Activated T-cell treated with anti-CD3 and anti-CD28 coated beads, Interleukin-2, amount 50 U/mL, for 24 hours (primary cell): ENCODE data around the gene C1orf21.
"Not testable (repeated sequence)": the region's sequence is repeated elsewhere in the genome, so short reads cannot be mapped to it uniquely, and the experiment has no call there.

Experiments used
- DNase-seq: peaks from one replicate; pipeline ENCODE4 v3.0.0-alpha.2; 2020
- H3K27ac Mint-ChIP-seq: 2 replicates; pipeline ENCODE4 v1.8.0; 2020; ENCODE audit warnings: mild to moderate bottlenecking, mixed read lengths
- H3K27me3 Mint-ChIP-seq: 2 replicates; pipeline ENCODE4 v1.8.0; 2020; ENCODE audit warnings: mixed read lengths
- H3K36me3 Mint-ChIP-seq: 2 replicates; pipeline ENCODE4 v1.8.0; 2020; ENCODE audit warnings: low read depth, mixed read lengths
- H3K4me1 Mint-ChIP-seq: 2 replicates; pipeline ENCODE4 v1.8.0; 2020; ENCODE audit warnings: low read depth, mixed read lengths
- H3K4me3 Mint-ChIP-seq: 2 replicates; pipeline ENCODE4 v1.8.0; 2020; ENCODE audit warnings: mild to moderate bottlenecking, moderate library complexity, mixed read lengths
- H3K9me3 Mint-ChIP-seq: 2 replicates; pipeline ENCODE4 v1.8.0; 2020; ENCODE audit warnings: mixed read lengths

C1orf21 gene

GRCh38 chr1:184590163-184590750, 203.4 kb downstream of the C1orf21 start:
- no peaks in the 10 kb centered on the region for H3K9me3 Mint-ChIP-seq
- H3K4me1 Mint-ChIP-seq: no peaks in the 10 kb centered on the region
- no peak overlapping the region for H3K4me3 Mint-ChIP-seq
- no peaks in the 10 kb centered on the region for H3K36me3 Mint-ChIP-seq
- no peak overlapping the region for H3K27ac Mint-ChIP-seq
- no peak for DNase-seq
- peaks cover 16% of the 10 kb centered on the region for H3K27me3 Mint-ChIP-seq

GRCh38 chr1:184593597-184593996, 206.8 kb downstream of the C1orf21 start:
- Mint-ChIP-seq H3K36me3 (no peaks in the 10 kb centered on the region), H3K4me3 (no peak overlapping the region), H3K27me3 (peaks cover 8% of the 10 kb centered on the region), H3K4me1 (no peaks in the 10 kb centered on the region), H3K9me3 (no peaks in the 10 kb centered on the region), H3K27ac (no peak overlapping the region)
- DNase-seq: no peak

GRCh38 chr1:184595596-184595995, 208.8 kb downstream of the C1orf21 start:
- H3K9me3 Mint-ChIP-seq: no peaks in the 10 kb centered on the region
- no peaks in the 10 kb centered on the region for H3K4me1 Mint-ChIP-seq
- H3K27me3 Mint-ChIP-seq: peaks cover 4% of the 10 kb centered on the region
- H3K27ac Mint-ChIP-seq: no peak overlapping the region
- H3K36me3 Mint-ChIP-seq: no peaks in the 10 kb centered on the region
- H3K4me3 Mint-ChIP-seq: no peak overlapping the region
- DNase-seq: no peak

GRCh38 chr1:184596950-184597645, 210.3 kb downstream of the C1orf21 start:
- no peaks in the 10 kb centered on the region for H3K9me3 Mint-ChIP-seq
- H3K27ac Mint-ChIP-seq: no peak overlapping the region
- no peaks in the 10 kb centered on the region for H3K36me3 Mint-ChIP-seq
- H3K4me3 Mint-ChIP-seq: no peak overlapping the region
- no peak for DNase-seq
- no peaks in the 10 kb centered on the region for H3K4me1 Mint-ChIP-seq
- no peaks in the 10 kb centered on the region for H3K27me3 Mint-ChIP-seq

GRCh38 chr1:184597650-184598357, 211.0 kb downstream of the C1orf21 start:
- no peak overlapping the region for H3K4me3 Mint-ChIP-seq
- DNase-seq: no peak
- H3K36me3 Mint-ChIP-seq: no peaks in the 10 kb centered on the region
- H3K27me3 Mint-ChIP-seq: no peaks in the 10 kb centered on the region
- H3K27ac Mint-ChIP-seq: no peak overlapping the region
- no peaks in the 10 kb centered on the region for H3K4me1 Mint-ChIP-seq
- no peaks in the 10 kb centered on the region for H3K9me3 Mint-ChIP-seq

- no peak for DNase-seq
- Mint-ChIP-seq H3K27me3 (no peaks in the 10 kb centered on the region), H3K4me3 (no peak overlapping the region), H3K9me3 (no peaks in the 10 kb centered on the region), H3K36me3 (no peaks in the 10 kb centered on the region), H3K27ac (no peak overlapping the region), H3K4me1 (no peaks in the 10 kb centered on the region)
These were observed 211.8 kb downstream of the C1orf21 start for GRCh38 chr1:184598403-184599193.

- Mint-ChIP-seq H3K4me1 (peaks cover 3% of the 10 kb centered on the region), H3K9me3 (no peaks in the 10 kb centered on the region), H3K36me3 (no peaks in the 10 kb centered on the region), H3K27me3 (no peaks in the 10 kb centered on the region), H3K27ac (no peak overlapping the region), H3K4me3 (no peak overlapping the region)
- no peak for DNase-seq
These were observed 217.5 kb downstream of the C1orf21 start for GRCh38 chr1:184604152-184604900.

- H3K27me3 Mint-ChIP-seq: no peaks in the 10 kb centered on the region
- H3K4me1 Mint-ChIP-seq: peaks cover 3% of the 10 kb centered on the region
- H3K9me3 Mint-ChIP-seq: no peaks in the 10 kb centered on the region
- no peaks in the 10 kb centered on the region for H3K36me3 Mint-ChIP-seq
- no peak overlapping the region for H3K4me3 Mint-ChIP-seq
- DNase-seq: no peak
- no peak overlapping the region for H3K27ac Mint-ChIP-seq
These were observed 219.1 kb downstream of the C1orf21 start for GRCh38 chr1:184605941-184606340.

- DNase-seq: no peak
- Mint-ChIP-seq H3K9me3 (no peaks in the 10 kb centered on the region), H3K36me3 (no peaks in the 10 kb centered on the region), H3K27me3 (no peaks in the 10 kb centered on the region), H3K4me1 (peaks cover 3% of the 10 kb centered on the region), H3K4me3 (no peak overlapping the region), H3K27ac (no peak overlapping the region)
These were observed 220.0 kb downstream of the C1orf21 start for GRCh38 chr1:184606786-184607185.

GRCh38 chr1:184608581-184608980, 221.8 kb downstream of the C1orf21 start:
- DNase-seq: no peak
- no peaks in the 10 kb centered on the region for H3K36me3 Mint-ChIP-seq
- H3K4me1 Mint-ChIP-seq: peaks cover 3% of the 10 kb centered on the region
- H3K4me3 Mint-ChIP-seq: no peak overlapping the region
- no peaks in the 10 kb centered on the region for H3K9me3 Mint-ChIP-seq
- H3K27me3 Mint-ChIP-seq: no peaks in the 10 kb centered on the region
- H3K27ac Mint-ChIP-seq: no peak overlapping the region

GRCh38 chr1:184608990-184609389, 222.2 kb downstream of the C1orf21 start:
- Mint-ChIP-seq H3K4me1 (peaks cover 3% of the 10 kb centered on the region), H3K9me3 (no peaks in the 10 kb centered on the region), H3K4me3 (no peak overlapping the region), H3K36me3 (no peaks in the 10 kb centered on the region), H3K27me3 (no peaks in the 10 kb centered on the region), H3K27ac (no peak overlapping the region)
- no peak for DNase-seq

GRCh38 chr1:184610876-184611595, 224.2 kb downstream of the C1orf21 start:
- H3K4me1 Mint-ChIP-seq: no peaks in the 10 kb centered on the region
- no peaks in the 10 kb centered on the region for H3K36me3 Mint-ChIP-seq
- no peaks in the 10 kb centered on the region for H3K9me3 Mint-ChIP-seq
- no peak overlapping the region for H3K4me3 Mint-ChIP-seq
- H3K27me3 Mint-ChIP-seq: no peaks in the 10 kb centered on the region
- H3K27ac Mint-ChIP-seq: no peak overlapping the region
- no peak for DNase-seq

GRCh38 chr1:184612229-184612628, 225.4 kb downstream of the C1orf21 start:
- not testable (repeated sequence) for H3K9me3 Mint-ChIP-seq, H3K27me3 Mint-ChIP-seq, H3K36me3 Mint-ChIP-seq, DNase-seq, H3K4me3 Mint-ChIP-seq, H3K27ac Mint-ChIP-seq, H3K4me1 Mint-ChIP-seq
